ENCODE data around the gene UBE2QL1. TPM values are rescaled to one million over a fixed set of nuclear protein-coding genes. Genes with fewer than 3 reads are reported as not detected.

Gene UBE2QL1
- polyA plus RNA-seq, 3 donors = 0.47 to 0.90 (median 0.54) TPM

GRCh38 chr5:6423327-6424109 lies 25.1 kb upstream of the UBE2QL1 start:
- H3K27ac ChIP-seq (ENCODE audit: low read depth, low read length) = no peak overlapping the region
- WGBS, 3 donors = 68 to 74% (median 70%) methylated on average over 13 of the region's 13 CpGs

- 72 to 87% (median 82%) methylated on average over 8 of the region's 8 CpGs for WGBS, 3 donors
These were observed 24.5 kb upstream of the UBE2QL1 start for GRCh38 chr5:6424110-6424659.

DNA sequence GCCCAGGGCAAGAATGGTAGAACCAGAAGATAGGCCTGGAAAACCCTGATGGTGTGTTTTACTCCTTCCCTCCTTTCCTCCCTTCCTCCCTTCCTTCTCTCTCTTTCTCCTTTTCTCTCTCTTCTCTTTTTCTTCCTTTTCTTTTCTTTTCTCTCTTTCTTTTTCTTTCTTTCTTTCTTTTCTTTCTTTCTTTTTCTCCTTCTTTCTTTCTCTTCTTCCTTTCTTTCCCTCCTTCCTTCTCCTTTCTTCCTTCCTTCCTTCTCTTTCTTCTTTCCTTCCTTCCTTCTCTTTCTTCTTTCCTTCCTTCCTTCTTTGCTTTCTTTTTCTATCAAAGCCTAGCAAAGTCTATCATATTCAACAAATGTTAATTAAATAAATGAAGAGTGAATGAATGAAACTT lies 24.0 kb upstream of the UBE2QL1 start:
- no peak overlapping the region for H3K27ac ChIP-seq (ENCODE audit: low read depth, low read length)

More at GRCh38 chr5:6424110-6424659, 24.5 kb upstream of the UBE2QL1 start:
- H3K27ac ChIP-seq (ENCODE audit: low read depth, low read length) = no peak overlapping the region

GRCh38 chr5:6427694-6428093 lies 21.0 kb upstream of the UBE2QL1 start:
- H3K27ac ChIP-seq (ENCODE audit: low read depth, low read length) = no peak overlapping the region
- WGBS, 3 donors = 68 to 83% (median 76%) methylated on average over 4 of the region's 4 CpGs

GRCh38 chr5:6430418-6431028 lies 18.1 kb upstream of the UBE2QL1 start:
- WGBS, 3 donors = 58 to 70% (median 68%) methylated on average over 10 of the region's 10 CpGs
- H3K27ac ChIP-seq (ENCODE audit: low read depth, low read length) = no peak overlapping the region

DNA sequence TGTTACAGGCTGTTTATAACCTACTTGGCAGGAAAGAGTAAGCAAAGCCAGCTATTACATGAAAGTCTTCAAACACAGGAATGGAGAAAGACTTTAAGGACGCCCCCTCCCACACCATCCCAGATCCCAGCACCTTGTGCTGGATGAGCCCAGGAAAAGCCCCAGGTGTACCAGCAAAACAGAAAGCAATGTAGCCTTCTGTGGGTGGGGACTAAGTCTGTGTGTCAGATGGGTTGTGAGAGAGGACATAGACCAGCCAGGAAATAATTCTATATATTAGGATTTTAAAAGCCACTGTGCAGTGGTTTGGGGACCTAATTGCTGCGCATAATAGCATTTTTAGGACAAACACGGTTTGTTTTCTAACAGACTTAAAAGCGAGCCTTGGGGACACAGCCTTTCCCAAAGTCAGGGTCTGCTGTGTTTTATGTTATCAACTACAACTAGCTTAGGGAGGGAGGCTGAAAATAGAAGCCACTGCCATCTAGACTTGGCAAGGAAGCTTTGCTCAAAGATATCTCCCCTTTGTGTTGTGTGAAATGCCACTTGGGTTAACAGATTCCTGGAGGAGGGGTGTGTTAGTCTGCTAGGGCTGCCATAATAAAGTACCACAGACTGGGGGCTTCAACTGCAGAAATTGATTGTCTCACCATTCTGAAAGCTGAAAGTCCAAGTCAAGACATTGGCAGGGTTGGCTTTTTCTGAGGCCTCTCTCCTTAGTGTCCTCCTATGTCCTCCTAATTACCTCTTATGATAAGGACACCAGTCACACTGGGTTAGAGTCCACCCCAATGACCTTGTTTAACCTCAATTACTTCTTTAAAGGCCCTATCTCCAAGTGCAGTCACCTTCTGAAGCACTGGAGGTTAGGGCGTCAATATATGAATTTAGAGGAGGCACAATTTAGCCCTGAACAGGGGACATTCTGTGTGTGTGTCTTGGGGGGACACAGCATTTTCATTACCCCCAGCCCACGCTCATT lies 17.2 kb upstream of the UBE2QL1 start:
- 61 to 77% (median 72%) methylated on average over 6 of the region's 6 CpGs for WGBS, 3 donors
- H3K27ac ChIP-seq (ENCODE audit: low read depth, low read length) = no peak overlapping the region

GRCh38 chr5:6432206-6432605 lies 16.5 kb upstream of the UBE2QL1 start:
- 66 to 76% (median 73%) methylated on average over 9 of the region's 9 CpGs for WGBS, 3 donors

GRCh38 chr5:6434731-6435130 lies 13.9 kb upstream of the UBE2QL1 start:
- 65 to 73% (median 72%) methylated on average over 14 of the region's 14 CpGs for WGBS, 3 donors
- no peak overlapping the region for H3K27ac ChIP-seq (ENCODE audit: low read depth, low read length)

More at GRCh38 chr5:6432206-6432605, 16.5 kb upstream of the UBE2QL1 start:
- H3K27ac ChIP-seq (ENCODE audit: low read depth, low read length) = no peak overlapping the region

- 21 to 25% (median 23%) methylated on average over 8 of the region's 8 CpGs for WGBS, 3 donors
- no peak overlapping the region for H3K27ac ChIP-seq (ENCODE audit: low read depth, low read length)
These were observed 13.3 kb upstream of the UBE2QL1 start for GRCh38 chr5:6435356-6435755.

DNA sequence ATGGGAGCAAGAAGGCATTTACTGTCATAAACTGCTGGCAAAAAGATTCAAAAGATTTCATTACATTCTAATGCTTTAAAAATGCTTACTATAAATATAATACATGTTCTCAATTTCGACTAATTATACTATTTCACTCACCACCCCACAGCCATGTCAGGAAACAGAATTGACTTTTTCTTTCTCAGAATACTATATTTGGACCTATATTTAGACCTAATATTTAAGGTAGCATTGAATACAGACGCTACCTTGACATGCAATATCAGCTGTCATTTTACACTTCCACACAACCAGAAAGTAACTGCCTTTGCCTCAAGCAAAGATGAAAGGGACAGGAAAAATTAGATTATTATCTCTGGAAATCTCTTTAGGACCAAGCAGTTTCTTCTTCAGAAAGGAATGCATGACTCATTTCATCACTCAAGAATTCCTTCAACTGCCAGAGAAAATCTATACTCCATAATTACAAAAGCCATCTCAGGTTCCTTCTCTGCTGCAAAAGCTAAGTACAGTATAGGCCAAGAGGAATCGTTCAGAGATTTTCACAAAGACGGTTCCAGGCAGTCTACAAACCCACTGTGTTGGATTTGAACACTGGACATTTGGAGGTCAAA lies 11.8 kb upstream of the UBE2QL1 start:
- 57 to 77% (median 75%) methylated on average over 4 of the region's 4 CpGs for WGBS, 3 donors

GRCh38 chr5:6439588-6440550 lies 8.8 kb upstream of the UBE2QL1 start:
- no peak overlapping the region for H3K27ac ChIP-seq (ENCODE audit: low read depth, low read length)
- WGBS, 3 donors = 80 to 88% (median 85%) methylated on average over 5 of the region's 5 CpGs

More for the DNA sequence above, 11.8 kb upstream of the UBE2QL1 start:
- H3K27ac ChIP-seq (ENCODE audit: low read depth, low read length) = no peak overlapping the region

DNA sequence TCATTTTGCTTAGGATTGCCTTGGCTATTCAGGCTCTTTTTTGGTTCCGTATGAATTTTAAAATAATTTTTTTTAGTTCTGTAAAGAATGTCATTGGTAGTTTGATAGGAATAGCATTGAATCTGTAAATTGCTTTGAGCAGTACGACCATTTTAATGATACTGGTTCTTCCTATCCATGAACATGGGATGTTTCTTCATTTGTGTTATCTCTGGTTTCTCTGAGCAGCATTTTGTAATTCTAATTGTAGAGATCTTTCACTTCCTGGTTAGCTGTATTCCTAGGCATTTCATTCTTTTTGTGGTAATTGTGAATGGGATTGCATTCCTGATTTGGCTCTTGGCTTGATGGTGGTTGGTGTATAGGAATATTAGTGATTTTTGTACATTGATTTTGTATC lies 6.3 kb upstream of the UBE2QL1 start:
- 86 to 88% (median 86%) methylated on average over 2 of the region's 2 CpGs for WGBS, 3 donors
- H3K27ac ChIP-seq (ENCODE audit: low read depth, low read length) = no peak overlapping the region

DNA sequence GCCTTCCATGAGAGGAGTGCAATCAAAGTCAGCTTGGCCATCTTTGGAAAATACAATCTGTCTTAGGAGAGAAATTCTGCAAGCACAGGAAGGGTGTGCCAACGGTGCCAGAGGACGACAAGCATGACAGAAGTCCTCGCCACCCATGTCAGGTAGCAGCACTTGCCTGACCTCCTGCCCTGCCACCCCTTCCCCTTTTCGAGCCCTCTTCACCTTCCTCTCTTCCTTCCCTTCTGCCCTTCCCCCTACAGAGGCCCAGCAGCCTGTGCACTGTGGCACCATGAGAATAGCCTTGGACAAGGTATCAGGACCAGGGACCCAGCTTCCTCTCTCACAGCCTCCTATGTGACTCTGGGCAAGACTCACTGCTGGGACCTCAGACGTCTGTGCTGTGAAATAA lies 5.3 kb upstream of the UBE2QL1 start:
- 57 to 67% (median 58%) methylated on average over 5 of the region's 5 CpGs for WGBS, 3 donors
- no peak overlapping the region for H3K27ac ChIP-seq (ENCODE audit: low read depth, low read length)

- no peak overlapping the region for H3K27ac ChIP-seq (ENCODE audit: low read depth, low read length)
- 71 to 81% (median 79%) methylated on average over 12 of the region's 12 CpGs for WGBS, 3 donors
These were observed 2.6 kb upstream of the UBE2QL1 start for GRCh38 chr5:6446042-6446441.

GRCh38 chr5:6446626-6447309 lies 1.9 kb upstream of the UBE2QL1 start:
- H3K27ac ChIP-seq (ENCODE audit: low read depth, low read length) = no peak overlapping the region
- WGBS, 3 donors = 68 to 75% (median 68%) methylated on average over 21 of the region's 21 CpGs

GRCh38 chr5:6447384-6448140 lies 1.1 kb upstream of the UBE2QL1 start:
- H3K27ac ChIP-seq (ENCODE audit: low read depth, low read length) = no peak overlapping the region
- 97 to 98% (median 97%) methylated on average over 7 of the region's 7 CpGs for WGBS, 3 donors
